Thoracic aorta (tissue), 2 donors: Measurements from ENCODE around the gene PCYOX1L. TPM values are rescaled to one million over a fixed set of nuclear protein-coding genes. Genes with fewer than 3 reads are reported as not detected.

Experiments
- ATAC-seq: fragments of 150-250 bp; one replicate; pipeline ENCODE4 v1.8.0; 2017; ENCODE audit warnings: low read depth; ENCODE audit not compliant: insufficient number of reproducible peaks, low FRiP score
- DNase-seq: peaks from one replicate; pipeline ENCODE4 v3.0.0-alpha.2; 2020; ENCODE audit warnings: low spot score
- H3K27ac ChIP-seq, 2 donors: fragments of 200-600 bp; sonication (generic); 1 replicate in 1 of 2; 2 replicates in 1 of 2; pipeline ENCODE4 v1.5.1; 2016; ENCODE audit warnings: mild to moderate bottlenecking in 2 of 2, moderate library complexity in 2 of 2
- H3K27me3 ChIP-seq: fragments of 200-600 bp; sonication (generic); replicated peaks from 2 replicates; pipeline ENCODE4 v1.6.0; 2016; ENCODE audit warnings: mild to moderate bottlenecking; ENCODE audit not compliant: insufficient read depth
- H3K36me3 ChIP-seq: fragments of 200-600 bp; sonication (generic); one replicate; pipeline ENCODE4 v1.5.1; 2016
- H3K4me1 ChIP-seq, 2 donors: fragments of 200-600 bp; sonication (generic); 1 replicate in 1 of 2; 2 replicates in 1 of 2; pipeline versions ENCODE4 v1.5.1 to v1.6.0; 2016; ENCODE audit warnings: low read depth in 2 of 2, mild to moderate bottlenecking in 1 of 2; ENCODE audit not compliant: control insufficient read depth in 1 of 2
- H3K4me3 ChIP-seq: fragments of 200-600 bp; sonication (generic); 2 replicates; pipeline ENCODE4 v1.5.1; 2016; ENCODE audit warnings: mild to moderate bottlenecking
- H3K9me3 ChIP-seq: fragments of 200-600 bp; sonication (generic); 2 replicates; pipeline ENCODE4 v1.5.1; 2016
- CTCF ChIP-seq: fragments of 200-600 bp; sonication (generic); IDR thresholded peaks from one replicate; pipeline ENCODE4 v1.5.1; 2019; ENCODE audit warnings: antibody characterized with exemption
- total RNA-seq, 2 donors: library from RNA; depleted of rRNA; stranded (reverse); fragments of >200 nt; gene quantifications; one replicate each; pipeline versions ENCODE4 v1.1.0 to v1.2.3, GENCODE V29; 2016

PCYOX1L gene
- total RNA-seq, 2 donors from 2014 or later: 7.3 to 7.8 TPM

DNA sequence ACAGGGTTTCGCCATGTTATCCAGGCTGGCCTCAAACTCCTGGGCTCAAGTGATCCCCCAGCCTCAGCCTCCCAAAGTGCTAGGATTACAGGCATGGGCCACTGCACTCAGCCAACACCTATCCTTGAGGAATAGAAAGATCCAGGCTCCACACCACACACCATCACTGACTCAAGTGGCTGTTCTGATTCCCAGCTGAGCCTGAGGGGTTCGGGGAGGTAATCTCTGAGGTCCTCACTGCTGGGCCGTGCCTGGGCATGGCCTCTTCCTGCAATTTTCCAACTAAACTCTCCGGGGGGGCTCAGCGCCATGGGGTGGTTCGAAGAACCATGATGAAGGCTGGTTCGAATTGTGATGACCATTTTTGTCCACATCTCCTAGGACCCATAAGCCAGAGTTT is 52.2 kb downstream of the PCYOX1L start:
- peaks cover 71% of the 10 kb centered on the region for H3K36me3 ChIP-seq

DNA sequence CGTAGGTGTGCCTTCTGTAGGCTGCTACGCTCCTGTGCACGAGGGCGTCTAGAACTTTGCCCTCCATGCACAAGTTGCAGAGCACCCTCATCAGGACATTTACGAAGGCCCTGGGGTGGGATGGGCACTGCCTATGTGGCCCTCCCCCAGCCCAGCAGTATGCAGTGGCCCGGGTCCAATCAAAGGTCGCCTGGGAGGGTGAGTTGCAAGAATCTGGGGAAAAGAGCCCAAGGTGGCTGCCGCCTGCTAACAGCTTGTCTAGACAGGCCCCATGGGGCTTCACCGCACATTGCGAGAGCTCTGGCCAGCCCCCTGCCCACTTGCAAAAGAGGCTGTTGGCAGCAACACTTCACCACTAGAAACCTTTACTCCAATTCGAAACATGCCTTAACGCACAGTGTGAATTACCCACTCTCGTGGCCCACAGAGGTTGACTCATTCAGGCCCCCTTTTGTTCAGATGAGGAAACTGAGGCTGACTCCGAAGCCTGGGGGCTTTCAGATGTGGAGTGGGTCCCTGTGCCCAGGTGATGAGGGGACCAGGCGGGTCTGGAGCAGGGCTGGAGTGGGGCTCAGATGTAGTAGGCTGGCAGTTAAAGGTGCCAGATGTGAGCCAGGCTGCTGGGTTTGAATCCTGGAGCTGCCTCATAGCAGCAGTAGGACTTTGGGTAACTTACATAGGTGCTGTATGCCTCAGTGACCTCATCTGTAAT is 53.0 kb downstream of the PCYOX1L start:
- TF ChIP-seq CTCF: no peak
- Histone ChIP-seq H3K27ac (peak overlapping the region; percentile 96 to 97), H3K4me1 (peaks cover under 1 to 39% of the 10 kb centered on the region in 2 donors), H3K4me3 (peak overlapping the region; percentile 83), H3K27me3 (no peaks in the 10 kb centered on the region), H3K9me3 (no peaks in the 10 kb centered on the region), H3K36me3 (peaks cover 79% of the 10 kb centered on the region)
- no peak for ATAC-seq
- no peak for DNase-seq

More for the DNA sequence above, 52.2 kb downstream of the PCYOX1L start:
- ATAC-seq (no peak), DNase-seq (no peak)
- Histone ChIP-seq H3K4me3 (peak overlapping the region; percentile 83), H3K4me1 (peaks cover 5 to 39% of the 10 kb centered on the region in 2 donors), H3K27me3 (no peaks in the 10 kb centered on the region), H3K9me3 (no peaks in the 10 kb centered on the region), H3K27ac (peak overlapping the region; percentile 96 to 97)
- no peak for TF ChIP-seq CTCF

DNA sequence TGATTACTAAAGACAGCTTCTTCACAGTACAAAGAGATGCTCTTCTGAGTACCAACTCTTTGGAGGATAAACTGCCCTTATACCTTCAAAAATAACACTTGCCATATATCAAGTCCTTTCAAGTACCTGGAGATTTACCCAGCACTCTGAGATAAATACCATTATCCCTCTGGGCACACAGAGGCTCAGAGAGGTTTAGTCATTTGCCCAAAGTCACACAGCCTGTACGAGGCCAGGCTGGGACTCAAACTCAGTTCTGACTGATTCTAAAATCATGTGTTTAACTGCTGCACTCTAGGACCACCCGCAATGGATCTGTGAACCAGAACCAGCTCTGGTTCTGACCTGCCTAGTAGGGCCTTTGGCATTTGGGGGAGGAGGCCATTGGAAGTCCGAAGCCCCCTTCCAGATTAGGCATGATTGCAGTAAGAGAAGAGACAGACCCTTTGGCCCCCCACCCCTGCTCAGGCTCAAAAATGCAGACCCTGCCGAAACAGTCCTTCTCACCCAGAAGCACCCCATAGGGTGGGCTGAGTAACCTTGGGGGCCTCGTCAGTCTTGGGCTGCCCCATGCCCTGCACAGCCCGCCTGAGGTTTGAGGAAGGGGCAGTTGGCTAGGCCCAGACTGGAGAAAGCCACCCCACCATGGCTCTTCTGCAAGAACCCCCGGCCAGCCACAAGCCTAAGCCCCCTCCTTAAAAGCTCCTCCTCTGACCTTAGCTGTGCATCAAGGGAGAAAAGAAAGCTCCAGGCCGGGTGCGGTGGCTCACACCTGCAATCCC is 54.1 kb downstream of the PCYOX1L start:
- peaks cover 89% of the 10 kb centered on the region for H3K36me3 ChIP-seq
- ATAC-seq (no peak), DNase-seq (no peak)
- no peaks in the 10 kb centered on the region for H3K9me3 ChIP-seq
- peak overlapping the region; percentile 83 for H3K4me3 ChIP-seq
- peaks cover 8 to 46% of the 10 kb centered on the region in 2 donors for H3K4me1 ChIP-seq
- no peak for TF ChIP-seq CTCF
- peak overlapping the region; percentile 96 to 97 for H3K27ac ChIP-seq
- H3K27me3 ChIP-seq: no peaks in the 10 kb centered on the region

DNA sequence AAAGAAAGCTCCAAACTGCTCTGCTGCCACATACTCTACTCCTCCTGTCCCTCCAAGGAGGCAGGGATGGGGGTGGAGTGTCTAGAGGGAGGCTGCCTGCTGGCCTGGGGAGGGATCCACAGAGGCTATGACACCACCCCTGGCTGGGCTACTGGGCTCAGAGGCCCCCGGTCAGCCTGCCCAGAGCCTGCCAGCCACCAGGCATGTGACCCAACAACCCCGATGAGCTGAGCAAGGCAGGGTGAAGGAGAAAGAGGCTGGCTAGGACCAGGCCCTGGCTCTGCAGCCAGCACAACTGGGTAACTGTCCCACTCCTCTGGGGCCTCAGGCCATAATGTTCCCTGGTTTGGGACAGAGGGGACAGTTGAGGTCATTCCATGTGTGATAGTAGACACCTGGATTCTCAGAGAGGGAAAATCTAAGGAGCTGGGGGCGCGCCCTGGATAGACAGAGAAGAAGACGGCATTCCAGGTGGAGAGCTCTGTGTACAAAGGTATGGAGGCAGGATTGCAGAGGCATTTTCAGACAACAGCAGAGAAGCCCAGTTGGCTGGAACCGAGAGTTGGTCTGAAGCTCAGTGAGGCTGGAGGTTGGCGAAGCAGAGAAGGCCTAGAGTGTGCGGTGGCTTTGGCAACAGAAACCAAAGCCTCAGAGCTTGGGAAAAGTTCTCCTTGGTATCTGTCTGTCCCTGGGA is 55.1 kb downstream of the PCYOX1L start:
- peak overlapping the region; percentile 96 to 97 for H3K27ac ChIP-seq
- peaks cover 90% of the 10 kb centered on the region for H3K36me3 ChIP-seq
- no peaks in the 10 kb centered on the region for H3K27me3 ChIP-seq
- DNase-seq: no peak
- TF ChIP-seq CTCF: no peak
- H3K9me3 ChIP-seq: no peaks in the 10 kb centered on the region
- peaks cover 16 to 56% of the 10 kb centered on the region in 2 donors for H3K4me1 ChIP-seq
- no peak for ATAC-seq
- peak overlapping the region; percentile 83 for H3K4me3 ChIP-seq
